ENCODE measurements around the gene FUOM.

FUOM gene

GRCh38 chr10:133357285-133358161 lies at the start of gene FUOM:
Gene FUOM, minus strand, starts transcription at chr10:133358019. Its CDS starts 12 bp downstream, at chr10:133358007.
- DNase-seq: peak; percentile 81

- DNase-seq: no peak
These were observed 48.2 kb upstream of the FUOM start for GRCh38 chr10:133405844-133406527.

- DNase-seq: no peak
These were observed 47.5 kb upstream of the FUOM start for GRCh38 chr10:133405272-133405671.

GRCh38 chr10:133403784-133404183 lies 46.0 kb upstream of the FUOM start:
- no peak for DNase-seq

GRCh38 chr10:133403359-133403758 lies 45.5 kb upstream of the FUOM start:
- no peak for DNase-seq

GRCh38 chr10:133401981-133402725 lies 44.3 kb upstream of the FUOM start:
- no peak for DNase-seq

GRCh38 chr10:133401500-133401899 lies 43.7 kb upstream of the FUOM start:
- DNase-seq: no peak

GRCh38 chr10:133400624-133401424 lies 43.0 kb upstream of the FUOM start:
- no peak for DNase-seq

GRCh38 chr10:133399123-133399601 lies 41.3 kb upstream of the FUOM start:
- DNase-seq: no peak

- DNase-seq: no peak
These were observed 40.1 kb upstream of the FUOM start for GRCh38 chr10:133397938-133398337.

- no peak for DNase-seq
These were observed 38.3 kb upstream of the FUOM start for GRCh38 chr10:133396035-133396624.

GRCh38 chr10:133394801-133395221 lies 37.0 kb upstream of the FUOM start:
- DNase-seq: no peak

GRCh38 chr10:133394064-133394663 lies 36.3 kb upstream of the FUOM start, which contains the start of gene MTG1:
Gene MTG1, plus strand, starts transcription at chr10:133394157. Its CDS starts 64 bp downstream, at chr10:133394221.
- DNase-seq: peak; percentile 93

- DNase-seq: no peak
These were observed 35.7 kb upstream of the FUOM start for GRCh38 chr10:133393401-133394063.

- no peak for DNase-seq
These were observed 34.1 kb upstream of the FUOM start for GRCh38 chr10:133391761-133392518.

- DNase-seq: no peak
These were observed 33.4 kb upstream of the FUOM start for GRCh38 chr10:133391249-133391635.

GRCh38 chr10:133390597-133391248 lies 32.9 kb upstream of the FUOM start:
- DNase-seq: no peak

- DNase-seq: peak; percentile 72
These were observed 31.4 kb upstream of the FUOM start for GRCh38 chr10:133388973-133389818.
